HUES6 (cell line): Measurements from ENCODE around the gene SOX18.

Experiments
- H3K27ac ChIP-seq: 2 replicates; pipeline ENCODE4 v1.7.0; 2013; ENCODE audit warnings: low read depth, mild to moderate bottlenecking, low read length, inconsistent platforms
- H3K27me3 ChIP-seq: 2 replicates; pipeline ENCODE4 v1.6.1; 2013; ENCODE audit warnings: low read length; ENCODE audit not compliant: control insufficient read depth, insufficient read depth
- H3K36me3 ChIP-seq: 2 replicates; pipeline ENCODE4 v1.6.1; 2013; ENCODE audit warnings: low read length; ENCODE audit not compliant: control insufficient read depth, insufficient read depth
- H3K4me1 ChIP-seq: 2 replicates; pipeline ENCODE4 v1.6.1; 2013; ENCODE audit warnings: low read length; ENCODE audit not compliant: control insufficient read depth, insufficient read depth
- H3K4me3 ChIP-seq: 2 replicates; pipeline ENCODE4 v1.5.1; 2013; ENCODE audit warnings: low read depth, low read length
- H3K9ac ChIP-seq: one replicate; pipeline ENCODE4 v1.6.1; 2013; ENCODE audit warnings: mild to moderate bottlenecking, low read length
- H3K9me3 ChIP-seq: 2 replicates; pipeline ENCODE4 v1.6.1; 2013; ENCODE audit warnings: low read depth, low read length; ENCODE audit not compliant: control insufficient read depth, insufficient read depth

SOX18 gene

GRCh38 chr20:64032706-64033624, 16.5 kb downstream of the SOX18 start:
- H3K27me3 ChIP-seq: peaks cover 12% of the 10 kb centered on the region
- H3K9ac ChIP-seq: no peak overlapping the region
- H3K4me1 ChIP-seq: peaks cover 26% of the 10 kb centered on the region
- H3K27ac ChIP-seq: no peak overlapping the region
- no peaks in the 10 kb centered on the region for H3K9me3 ChIP-seq
- H3K4me3 ChIP-seq: no peak overlapping the region
- peaks cover 63% of the 10 kb centered on the region for H3K36me3 ChIP-seq

GRCh38 chr20:64031822-64032314, 17.6 kb downstream of the SOX18 start:
- H3K9ac ChIP-seq: no peak overlapping the region
- no peak overlapping the region for H3K4me3 ChIP-seq
- H3K4me1 ChIP-seq: peaks cover 19% of the 10 kb centered on the region
- H3K27ac ChIP-seq: no peak overlapping the region
- H3K27me3 ChIP-seq: peaks cover 1% of the 10 kb centered on the region; the same call in 1 of the 2 replicates
- no peaks in the 10 kb centered on the region for H3K9me3 ChIP-seq
- H3K36me3 ChIP-seq: peaks cover 74% of the 10 kb centered on the region

GRCh38 chr20:64030371-64031134, 18.9 kb downstream of the SOX18 start:
- Histone ChIP-seq H3K4me3 (no peak overlapping the region), H3K27ac (no peak overlapping the region), H3K36me3 (peaks cover 87% of the 10 kb centered on the region), H3K27me3 (no peaks in the 10 kb centered on the region), H3K9ac (no peak overlapping the region), H3K9me3 (no peaks in the 10 kb centered on the region), H3K4me1 (peaks cover 6% of the 10 kb centered on the region)

DNA sequence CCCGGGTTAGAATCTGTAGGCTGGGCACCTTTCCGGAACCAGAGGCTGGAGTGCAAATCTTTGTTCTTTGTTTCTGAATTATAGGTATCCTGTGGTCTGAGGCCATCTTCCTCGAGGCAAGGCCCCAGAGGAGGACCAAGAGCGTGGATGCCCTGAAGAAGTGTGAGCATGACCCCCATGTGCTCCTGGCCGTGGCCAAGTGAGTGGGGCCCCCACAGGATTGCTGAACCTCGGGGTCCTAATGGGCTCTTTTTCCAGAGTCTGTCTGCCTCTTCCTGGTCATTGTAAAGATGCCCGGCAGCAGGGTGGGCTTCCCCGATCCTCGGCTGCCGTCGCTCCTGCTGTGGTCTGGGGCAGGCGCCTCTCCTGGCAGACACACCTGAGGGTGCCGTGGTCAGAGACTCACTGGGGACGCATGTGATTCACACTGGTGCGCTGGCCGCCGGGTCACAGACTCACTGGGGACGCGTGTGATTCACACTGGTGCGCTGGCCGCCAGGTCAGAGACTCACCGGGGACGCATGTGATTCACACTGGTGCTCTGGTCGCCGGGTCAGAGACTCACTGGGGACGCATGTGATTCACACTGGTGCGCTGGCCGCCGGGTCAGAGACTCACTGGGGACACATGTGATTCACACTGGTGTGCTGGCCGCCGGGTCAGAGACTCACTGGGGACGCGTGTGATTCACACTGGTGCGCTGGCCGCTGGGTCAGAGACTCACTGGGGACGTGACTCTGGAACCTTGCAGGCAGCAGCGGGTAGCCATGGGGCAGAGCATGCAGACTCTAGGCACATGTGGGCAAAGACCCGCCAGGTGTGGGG, 19.9 kb downstream of the SOX18 start:
- no peak overlapping the region for H3K4me3 ChIP-seq
- no peak overlapping the region for H3K9ac ChIP-seq
- H3K9me3 ChIP-seq: no peaks in the 10 kb centered on the region
- peaks cover 92% of the 10 kb centered on the region for H3K36me3 ChIP-seq
- no peaks in the 10 kb centered on the region for H3K27me3 ChIP-seq
- H3K4me1 ChIP-seq: no peaks in the 10 kb centered on the region
- H3K27ac ChIP-seq: no peak overlapping the region

DNA sequence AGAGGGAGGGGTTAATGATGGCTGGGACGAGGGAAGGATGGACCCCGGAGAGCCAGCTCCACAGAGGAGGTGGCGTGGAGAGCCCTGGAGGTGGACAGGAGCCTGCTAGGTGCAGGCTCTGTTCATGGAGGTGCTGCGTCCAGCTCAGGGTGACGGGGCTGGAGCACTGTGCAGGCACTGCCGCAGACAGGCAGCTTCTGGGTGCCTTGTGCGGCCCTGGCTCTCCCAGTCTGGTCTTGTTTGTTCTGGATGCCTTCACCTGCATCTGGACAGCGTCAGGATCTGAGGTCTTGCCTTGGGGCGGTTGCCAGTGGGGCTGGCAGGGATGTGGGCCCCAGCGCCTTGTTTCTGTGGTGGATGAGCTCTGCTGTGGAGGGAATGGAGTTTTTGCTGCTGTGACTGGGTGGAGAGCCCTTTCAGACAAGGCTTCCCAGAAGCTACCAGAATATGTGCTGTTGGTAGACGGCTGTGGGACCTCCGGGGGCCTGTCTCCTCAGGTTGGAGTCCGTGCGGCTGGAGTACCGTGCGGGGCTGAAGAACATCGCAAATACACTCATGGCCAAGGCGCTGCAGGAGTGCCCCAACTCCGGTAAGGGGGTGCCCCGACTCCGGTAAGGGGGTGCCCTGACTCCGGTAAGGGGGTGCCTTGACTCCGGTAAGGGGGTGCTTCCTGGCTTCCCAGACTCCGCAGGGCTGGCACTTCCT, 21.3 kb downstream of the SOX18 start:
- Histone ChIP-seq H3K27me3 (no peaks in the 10 kb centered on the region), H3K9ac (no peak overlapping the region), H3K27ac (no peak overlapping the region), H3K4me1 (no peaks in the 10 kb centered on the region), H3K9me3 (no peaks in the 10 kb centered on the region), H3K36me3 (peaks cover 96% of the 10 kb centered on the region), H3K4me3 (no peak overlapping the region)

GRCh38 chr20:64025826-64026412, 23.5 kb downstream of the SOX18 start:
- H3K36me3 ChIP-seq: peaks cover 99% of the 10 kb centered on the region
- no peak overlapping the region for H3K27ac ChIP-seq
- H3K4me3 ChIP-seq: no peak overlapping the region
- H3K27me3 ChIP-seq: no peaks in the 10 kb centered on the region
- no peak overlapping the region for H3K9ac ChIP-seq
- no peaks in the 10 kb centered on the region for H3K9me3 ChIP-seq
- no peaks in the 10 kb centered on the region for H3K4me1 ChIP-seq

DNA sequence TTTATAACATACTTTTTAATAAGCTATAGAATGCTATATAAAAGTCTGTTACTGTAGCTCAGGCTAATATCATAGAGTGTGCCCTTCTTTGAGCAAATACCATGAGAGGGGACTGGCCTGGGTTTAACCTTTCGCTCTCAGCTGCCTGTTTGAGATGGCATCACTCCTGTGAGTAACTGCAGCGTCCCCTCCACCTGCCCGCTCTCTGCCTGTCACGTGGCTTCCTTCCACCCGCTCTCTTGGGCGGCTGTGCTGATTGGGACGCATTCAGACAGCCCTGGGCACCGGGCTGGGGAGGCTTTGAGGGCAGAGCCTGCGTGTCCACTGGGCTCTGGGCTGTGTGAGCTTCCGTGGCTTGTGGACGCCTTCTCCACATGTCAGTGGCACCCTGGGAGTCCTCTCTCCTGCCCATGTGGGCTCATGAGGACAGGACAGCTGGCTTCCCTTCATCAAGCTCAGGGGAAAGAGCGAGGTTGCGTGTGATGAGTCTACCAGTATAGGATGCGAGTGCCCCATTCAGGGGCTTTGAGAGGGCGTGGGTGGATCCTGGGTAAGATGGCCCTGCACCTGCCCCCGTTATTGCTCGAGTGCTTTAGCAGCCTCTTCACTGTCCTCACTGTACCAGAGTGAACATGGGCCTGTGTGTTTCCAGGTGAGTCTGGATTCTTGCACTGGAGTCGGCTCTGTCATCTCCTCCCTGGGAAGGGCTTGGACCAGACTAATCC, 24.2 kb downstream of the SOX18 start:
- H3K9ac ChIP-seq: no peak overlapping the region
- H3K4me3 ChIP-seq: no peak overlapping the region
- no peaks in the 10 kb centered on the region for H3K4me1 ChIP-seq
- H3K9me3 ChIP-seq: no peaks in the 10 kb centered on the region
- no peaks in the 10 kb centered on the region for H3K27me3 ChIP-seq
- H3K36me3 ChIP-seq: peaks cover 96% of the 10 kb centered on the region
- H3K27ac ChIP-seq: no peak overlapping the region

DNA sequence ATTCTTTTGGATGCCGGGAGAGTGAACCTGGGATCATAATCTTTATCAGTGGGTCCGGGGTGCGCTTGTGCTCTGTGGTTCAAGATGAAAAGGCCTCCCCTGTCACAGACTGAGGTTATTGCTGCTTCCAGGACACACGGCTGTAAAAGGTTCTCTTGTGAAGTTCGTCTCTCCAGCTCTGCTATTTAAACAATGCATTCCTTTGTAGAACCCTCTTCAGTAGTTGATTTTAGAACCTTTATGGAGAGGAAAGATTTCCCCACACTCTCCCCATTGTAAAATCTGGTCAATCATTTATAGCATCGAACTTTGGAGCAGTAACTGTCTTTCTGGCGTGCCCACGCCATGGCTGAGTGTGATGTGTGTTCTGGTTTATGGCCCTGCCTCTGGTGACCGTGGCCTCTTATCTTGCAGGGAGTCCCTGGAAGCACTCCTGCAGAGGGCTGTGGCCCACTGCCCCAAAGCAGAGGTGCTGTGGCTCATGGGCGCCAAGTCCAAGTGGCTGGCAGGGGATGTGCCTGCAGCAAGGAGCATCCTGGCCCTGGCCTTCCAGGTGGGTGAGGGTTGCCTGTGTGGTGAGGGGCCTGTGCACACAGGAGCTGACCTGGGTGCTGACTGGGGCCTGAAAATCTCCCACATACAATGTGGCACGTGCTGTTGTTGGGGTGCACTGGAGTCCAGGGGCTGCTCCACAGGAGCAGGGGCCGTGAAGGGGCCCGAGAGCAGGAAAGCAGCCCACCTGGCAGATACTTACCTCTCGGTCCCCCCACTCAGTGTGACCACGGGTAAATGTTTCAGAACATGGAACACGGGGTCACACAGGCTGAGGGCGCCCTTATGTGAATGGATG, 25.1 kb downstream of the SOX18 start:
- H3K4me1 ChIP-seq: no peaks in the 10 kb centered on the region
- H3K27me3 ChIP-seq: no peaks in the 10 kb centered on the region
- H3K9ac ChIP-seq: no peak overlapping the region
- no peak overlapping the region for H3K4me3 ChIP-seq
- H3K9me3 ChIP-seq: no peaks in the 10 kb centered on the region
- peaks cover 93% of the 10 kb centered on the region for H3K36me3 ChIP-seq
- no peak overlapping the region for H3K27ac ChIP-seq
